HG02870 (cell line): Measurements from ENCODE around the gene ZBTB26.

Experiments used
- ATAC-seq: cut with Tn5 transposase; IDR thresholded peaks from one replicate; pipeline ENCODE4 v1.9.1; 2021; ENCODE audit warnings: mild to moderate bottlenecking, moderate library complexity; ENCODE audit not compliant: unreplicated experiment

ZBTB26 gene, protein sequence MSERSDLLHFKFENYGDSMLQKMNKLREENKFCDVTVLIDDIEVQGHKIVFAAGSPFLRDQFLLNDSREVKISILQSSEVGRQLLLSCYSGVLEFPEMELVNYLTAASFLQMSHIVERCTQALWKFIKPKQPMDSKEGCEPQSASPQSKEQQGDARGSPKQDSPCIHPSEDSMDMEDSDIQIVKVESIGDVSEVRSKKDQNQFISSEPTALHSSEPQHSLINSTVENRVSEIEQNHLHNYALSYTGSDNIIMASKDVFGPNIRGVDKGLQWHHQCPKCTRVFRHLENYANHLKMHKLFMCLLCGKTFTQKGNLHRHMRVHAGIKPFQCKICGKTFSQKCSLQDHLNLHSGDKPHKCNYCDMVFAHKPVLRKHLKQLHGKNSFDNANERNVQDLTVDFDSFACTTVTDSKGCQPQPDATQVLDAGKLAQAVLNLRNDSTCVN

DNA sequence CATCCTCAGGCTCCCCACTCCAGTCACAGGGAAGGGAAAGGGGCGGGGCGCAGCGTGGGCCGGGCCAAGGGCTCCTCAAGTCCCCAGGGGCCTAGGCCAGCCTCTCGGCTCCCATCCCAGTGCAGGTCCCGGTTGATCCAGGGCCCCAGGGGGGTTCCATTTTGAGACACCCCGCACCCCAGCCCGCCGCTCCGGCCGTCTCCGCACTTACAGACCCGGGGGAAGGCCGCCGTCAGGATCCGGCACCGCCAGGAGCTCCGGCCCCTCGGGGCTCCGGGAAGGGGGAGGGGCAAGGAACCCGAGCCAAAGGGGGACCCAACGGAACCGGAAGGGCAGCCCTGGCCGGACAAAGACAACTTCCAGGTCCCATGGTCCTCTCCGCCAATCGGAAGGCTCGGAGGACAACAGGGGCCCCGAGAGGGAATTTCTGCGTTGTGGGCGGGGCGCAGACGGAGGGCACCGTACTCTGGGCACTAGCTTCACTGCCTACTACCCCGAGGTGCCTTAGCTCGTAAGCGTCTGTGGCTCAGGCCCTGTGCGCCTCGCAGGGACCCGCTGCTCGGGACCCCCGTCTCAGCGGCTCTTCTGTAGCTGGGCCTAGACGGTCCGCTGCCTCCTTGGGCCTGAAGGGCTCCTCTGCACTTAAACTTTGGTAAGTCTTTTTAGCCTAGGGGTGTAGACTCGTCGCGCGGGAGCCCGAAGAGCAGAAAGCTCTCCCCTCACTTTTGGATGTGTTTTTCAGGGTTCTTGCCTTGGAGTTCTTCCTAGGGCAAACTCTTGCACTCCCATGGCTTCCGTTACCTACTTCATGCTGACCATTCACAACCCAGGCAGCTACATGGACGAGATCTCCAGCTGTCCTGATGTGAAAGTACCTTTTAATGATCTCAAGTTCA lies at the start of gene ZBTB26:
Gene ZBTB26, minus strand, starts transcription at position 287 of the 896 bp plus-strand sequence. CDS start 11,578 bp downstream, outside the sequence.
- ATAC-seq = peak; percentile 95

DNA sequence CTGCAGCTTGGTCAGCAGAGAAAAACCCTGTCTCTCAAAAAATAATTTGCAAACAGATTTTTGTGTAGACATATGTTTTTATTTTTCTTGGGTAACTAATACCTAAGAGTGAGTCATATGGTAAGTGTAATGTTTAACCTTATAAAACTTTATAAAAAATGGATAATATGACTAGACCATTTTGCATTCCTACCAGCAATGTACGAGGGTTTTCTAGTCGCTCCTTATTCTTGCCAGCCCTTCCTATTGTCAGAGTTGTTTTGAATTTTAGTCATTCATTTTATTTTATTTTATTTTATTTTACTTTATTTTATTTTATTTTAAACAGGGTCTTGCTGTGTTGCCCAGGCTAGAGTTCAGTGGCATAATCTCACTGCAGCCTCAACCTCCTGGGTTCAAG lies 47.3 kb upstream of the ZBTB26 start:
- no peak for ATAC-seq

DNA sequence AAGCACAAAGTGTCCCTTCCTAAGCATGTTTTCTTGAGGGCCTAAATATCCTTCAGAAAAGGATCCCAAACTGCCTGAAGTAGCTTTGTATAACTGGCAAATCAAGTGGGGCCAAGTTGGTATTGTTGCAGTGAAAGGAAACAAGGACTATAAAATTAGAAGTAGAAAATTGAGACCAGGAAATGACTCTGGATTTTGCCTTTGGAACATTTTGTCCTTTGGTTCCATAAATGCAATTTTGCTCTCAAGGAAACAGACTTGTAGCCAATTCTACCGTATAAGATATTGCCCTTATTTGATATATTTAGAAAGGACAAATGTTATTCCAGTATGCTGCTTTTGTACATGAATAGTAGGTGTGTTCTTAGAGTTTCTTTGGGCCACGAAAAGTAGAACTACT lies 43.9 kb upstream of the ZBTB26 start:
- no peak for ATAC-seq

DNA sequence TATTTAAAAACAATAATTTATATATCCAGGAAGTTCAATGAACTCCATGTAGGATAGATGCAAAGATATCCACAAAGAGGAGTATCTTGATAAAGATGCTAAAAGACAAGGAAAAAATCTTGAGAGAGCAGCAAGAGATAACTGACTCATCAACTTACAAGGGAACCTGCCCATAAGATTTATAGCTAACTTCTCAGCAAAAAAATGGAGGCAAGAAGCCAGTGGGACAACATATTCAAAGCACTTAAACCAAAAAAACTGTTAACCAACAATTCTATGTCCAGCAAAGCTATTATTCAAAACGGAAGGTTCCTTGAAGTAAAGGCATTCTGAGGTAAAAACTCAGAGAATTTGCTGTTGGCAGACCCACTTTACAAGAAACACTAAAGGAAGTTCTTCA lies 29.8 kb upstream of the ZBTB26 start:
- no peak for ATAC-seq

DNA sequence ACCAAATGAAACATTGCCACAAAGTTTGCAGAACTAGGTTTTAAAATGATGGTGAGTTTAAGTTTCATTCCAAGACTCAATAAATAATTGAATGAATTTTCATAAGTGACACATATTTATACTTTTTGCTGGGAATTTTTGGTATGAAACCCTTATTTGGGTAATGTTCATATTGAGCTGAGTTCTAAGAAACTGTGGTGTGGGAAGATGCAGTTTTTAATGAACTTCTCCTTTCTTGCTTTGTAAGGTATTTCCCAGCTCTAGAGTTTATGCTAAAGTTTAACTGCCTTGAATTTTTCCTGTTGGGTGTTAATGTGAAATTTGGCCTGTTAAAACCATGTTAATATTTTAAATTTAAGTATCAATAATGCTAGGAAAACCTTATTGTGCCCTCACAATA lies 24.6 kb upstream of the ZBTB26 start:
- ATAC-seq = no peak

DNA sequence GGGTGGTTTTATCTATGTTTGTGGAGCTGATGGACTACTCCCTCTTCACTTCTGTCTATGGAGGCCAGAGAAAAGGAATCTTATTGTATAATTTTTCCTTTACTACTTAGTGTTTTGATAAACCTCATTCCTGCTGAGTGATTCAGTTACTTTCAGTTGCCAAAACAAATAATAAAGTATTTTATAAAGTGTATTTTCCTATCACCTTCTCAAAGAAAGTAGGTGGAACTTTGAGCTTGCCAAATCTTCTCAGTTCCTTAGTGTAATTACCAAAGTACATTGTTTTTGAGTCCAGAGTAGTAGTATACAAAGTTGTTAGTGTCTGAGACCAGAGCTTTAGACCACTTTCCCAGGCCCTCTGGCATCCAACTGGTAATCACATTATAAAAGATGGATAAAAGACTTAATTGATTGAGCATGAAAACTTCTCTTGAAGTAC lies 23.0 kb upstream of the ZBTB26 start:
- no peak for ATAC-seq

DNA sequence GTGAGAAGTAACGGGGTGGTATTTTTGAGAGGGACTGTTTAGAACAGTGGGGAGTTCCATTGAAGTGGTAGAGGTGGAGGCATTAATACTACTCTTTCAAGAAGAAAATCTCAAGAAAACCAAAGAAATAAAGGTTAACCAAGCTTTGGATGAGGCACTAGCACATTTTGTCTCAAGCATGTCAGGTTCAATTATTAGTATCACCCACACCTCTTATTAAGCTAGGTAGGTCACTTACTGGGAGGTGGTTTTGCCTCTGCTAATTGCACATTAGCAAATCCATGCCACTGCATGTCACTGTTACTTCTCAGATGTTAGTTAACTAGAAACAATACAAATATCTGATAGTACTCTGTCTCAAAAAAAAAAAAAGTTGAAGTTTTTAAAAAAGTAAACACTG lies 19.7 kb upstream of the ZBTB26 start:
- ATAC-seq = no peak

DNA sequence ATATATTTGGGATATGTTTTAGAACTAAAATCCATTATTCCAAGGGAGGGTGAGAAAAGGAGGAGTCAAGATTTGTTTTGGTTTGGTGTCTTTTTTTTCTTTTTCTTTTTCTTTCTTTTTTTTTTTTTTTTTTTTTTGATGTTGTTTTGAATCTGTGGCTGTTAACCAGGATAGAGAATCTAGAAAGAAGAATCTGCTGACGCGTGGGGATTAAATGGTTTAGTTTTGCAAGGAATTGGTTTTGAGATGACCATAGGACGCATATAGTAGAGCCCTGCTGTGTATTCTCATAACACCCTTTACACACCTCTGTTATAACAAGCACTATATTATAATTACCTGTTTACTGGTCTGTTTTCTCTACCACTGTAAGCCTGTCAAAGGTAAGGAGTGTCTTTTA lies 19.0 kb upstream of the ZBTB26 start:
- no peak for ATAC-seq

DNA sequence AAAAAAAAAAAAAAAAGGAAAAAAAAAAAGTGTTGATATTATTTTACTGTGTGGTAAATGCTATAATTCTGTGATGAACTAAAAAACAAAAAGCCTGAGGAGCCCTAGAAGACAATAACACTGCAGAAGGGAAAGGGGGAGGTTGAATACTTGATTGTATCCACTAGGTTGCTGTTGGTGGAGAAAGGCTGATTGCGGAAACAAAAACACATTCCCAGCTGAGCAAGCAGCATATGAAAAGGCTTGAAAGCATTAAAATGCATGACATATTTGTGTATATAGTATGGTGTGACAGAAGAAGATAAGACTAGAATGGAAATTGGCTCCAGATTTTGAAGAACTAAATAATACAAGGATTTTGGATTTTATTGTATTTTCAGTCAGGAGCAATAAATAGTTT lies 18.4 kb upstream of the ZBTB26 start:
- ATAC-seq = no peak

DNA sequence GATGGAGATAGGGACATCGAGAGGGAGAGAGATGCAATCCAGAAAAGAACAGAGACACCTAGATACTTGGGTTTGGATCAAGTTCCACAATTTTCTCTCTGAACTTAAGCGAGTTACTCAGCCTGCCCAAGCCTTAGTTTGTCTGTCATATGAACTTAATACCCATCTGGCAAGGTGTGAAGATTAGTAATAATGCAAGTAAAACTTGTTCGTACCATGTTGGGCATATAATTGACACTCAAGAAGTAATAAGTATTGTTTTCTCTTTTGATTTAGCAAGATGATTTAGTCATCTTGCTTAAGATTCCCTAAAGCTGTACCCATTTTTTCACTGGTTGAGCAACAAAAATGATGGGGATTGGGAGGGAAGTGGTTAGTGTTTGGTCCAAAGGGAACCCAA lies 17.0 kb upstream of the ZBTB26 start:
- ATAC-seq = no peak

DNA sequence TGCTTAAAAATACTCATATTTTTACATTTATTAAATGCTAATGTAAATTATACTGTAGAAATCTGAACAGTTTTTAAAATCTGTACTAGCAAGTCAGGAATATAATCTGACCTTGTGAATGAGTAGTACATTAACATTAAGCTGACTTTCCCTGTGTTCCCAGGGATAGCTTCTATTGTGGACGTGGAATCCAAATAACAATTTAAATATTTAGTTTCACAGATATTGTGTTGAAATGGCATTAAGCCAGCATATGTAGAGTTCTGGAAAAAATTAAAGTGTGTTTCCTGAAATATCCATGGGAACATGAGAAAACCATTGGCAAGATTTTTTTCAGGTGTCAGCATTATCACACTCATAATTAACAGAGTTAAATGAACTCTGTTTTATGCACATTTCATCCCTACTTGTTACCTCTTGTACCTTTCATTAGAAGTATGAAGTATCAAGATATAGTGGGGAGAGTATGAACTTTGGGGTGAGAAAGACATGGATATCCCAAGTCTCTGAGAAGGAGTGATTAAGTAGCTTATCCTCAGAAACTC lies 15.2 kb upstream of the ZBTB26 start:
- ATAC-seq = no peak

DNA sequence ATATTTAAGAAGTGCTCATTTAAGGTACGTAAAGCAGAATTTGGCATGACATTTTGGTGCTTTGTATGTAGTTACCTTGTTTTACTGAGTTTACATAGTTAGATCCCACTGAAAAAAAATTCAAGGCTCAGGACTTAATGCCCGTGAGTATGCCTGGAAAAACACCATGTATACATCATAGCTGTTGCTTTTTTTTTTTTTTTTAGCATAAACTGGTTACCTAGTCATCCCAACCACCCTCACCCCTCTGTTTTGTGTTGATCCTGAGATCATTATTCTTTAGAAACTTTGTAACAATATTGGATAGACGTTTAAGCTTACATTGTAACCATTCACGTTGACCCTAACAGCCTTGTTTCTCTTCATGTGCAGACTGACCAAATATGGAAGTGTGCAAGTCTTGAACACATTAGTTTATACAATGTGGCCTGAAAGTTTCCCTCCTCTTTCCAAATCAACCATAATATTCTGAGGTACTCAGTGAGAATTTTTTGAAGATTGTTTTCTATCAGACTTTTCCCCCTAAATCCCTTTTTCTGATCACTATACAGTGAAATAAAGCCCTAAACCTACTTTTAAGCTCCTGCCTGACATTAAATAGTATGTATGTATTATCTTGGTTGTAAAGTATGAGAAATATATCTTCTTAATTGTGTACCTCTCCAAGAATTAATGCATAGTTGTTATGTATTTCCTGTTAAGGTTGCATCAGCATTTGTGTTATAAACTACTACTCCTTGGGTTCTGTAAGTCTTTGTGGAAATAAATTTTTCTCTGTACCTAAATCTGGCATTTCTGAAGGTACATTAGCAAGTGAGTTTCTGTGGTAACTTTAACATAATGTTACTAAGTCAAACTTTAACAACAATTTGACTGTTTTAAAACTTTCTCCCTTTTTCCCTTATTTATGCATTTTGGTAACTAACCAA lies 13.9 kb upstream of the ZBTB26 start:
- no peak for ATAC-seq

DNA sequence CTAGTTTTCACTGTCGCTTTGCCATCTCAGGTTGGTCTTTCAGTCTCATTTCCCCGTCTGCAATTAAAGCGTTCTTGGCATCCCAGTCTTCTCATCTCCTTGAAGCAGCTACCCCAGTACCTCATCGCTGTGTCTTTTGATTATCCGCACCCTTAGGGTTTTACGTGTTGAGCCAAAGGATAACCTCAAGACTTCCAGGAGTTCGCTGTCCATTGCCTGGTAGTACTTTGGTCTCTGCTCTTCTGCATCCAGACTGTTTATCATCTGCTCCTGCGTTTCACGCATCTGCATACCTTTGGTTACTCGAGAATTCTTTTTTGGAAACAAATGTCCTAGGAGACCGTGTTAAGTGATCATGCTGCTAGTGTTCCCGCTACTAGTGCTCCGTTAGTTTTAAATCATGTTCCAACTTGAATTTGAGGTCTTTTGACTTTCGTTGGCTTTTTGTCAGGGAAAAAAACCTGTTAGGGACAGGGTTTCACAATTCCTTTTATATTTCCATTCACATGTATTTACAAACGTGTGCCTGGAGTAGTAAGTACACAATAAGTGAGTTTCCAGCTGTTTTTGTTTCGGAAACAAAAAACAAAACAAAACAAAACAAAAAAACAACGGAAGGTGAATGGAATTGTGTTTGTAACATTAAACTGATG lies 10.4 kb upstream of the ZBTB26 start:
- ATAC-seq = no peak

DNA sequence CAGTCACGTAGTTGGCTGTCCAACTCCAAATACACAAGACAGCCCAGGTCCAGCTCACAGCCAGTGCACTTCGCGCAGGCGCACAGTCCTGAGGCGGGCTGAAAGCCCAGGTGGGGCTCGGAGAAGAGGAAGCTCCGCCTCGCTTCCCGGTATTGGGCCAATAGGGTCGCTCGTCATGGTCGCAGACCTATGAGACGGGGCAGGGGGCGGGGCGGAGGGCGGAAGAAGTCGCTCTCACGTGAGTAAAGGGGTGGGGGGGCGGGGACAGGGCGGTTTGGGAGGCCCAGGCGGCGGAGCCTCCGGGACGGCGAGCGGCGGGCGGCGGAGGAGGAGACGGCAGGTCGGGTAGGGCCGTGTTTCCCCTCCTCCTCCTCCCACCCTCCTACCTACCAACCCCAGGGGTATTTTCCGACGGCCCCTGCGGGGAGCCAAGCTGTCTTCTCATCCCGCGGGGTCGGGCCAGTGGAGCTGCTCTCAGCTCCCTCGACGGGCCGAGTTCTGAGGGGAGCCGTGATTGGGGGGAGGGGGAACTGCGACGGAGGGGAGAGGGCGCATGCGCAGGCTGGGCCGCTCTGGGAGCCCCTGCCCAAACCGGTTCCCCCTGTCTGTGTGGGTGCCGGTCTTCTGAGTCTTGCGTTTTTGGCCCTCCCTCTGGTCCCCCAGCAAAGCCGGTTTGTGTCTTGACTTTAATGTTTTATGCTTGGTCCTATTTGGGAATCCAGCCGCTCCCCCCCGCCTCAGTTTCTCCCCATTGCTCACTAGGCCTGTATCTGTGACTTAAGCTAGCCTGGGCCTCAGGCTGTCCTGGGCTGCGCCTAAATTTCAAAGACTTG lies 9.7 kb upstream of the ZBTB26 start, which contains the start of gene RABGAP1:
Gene RABGAP1, plus strand, starts transcription at position 272 of the 833 bp plus-strand sequence. CDS start 16,040 bp downstream, outside the sequence.
- peak; percentile 98 for ATAC-seq

DNA sequence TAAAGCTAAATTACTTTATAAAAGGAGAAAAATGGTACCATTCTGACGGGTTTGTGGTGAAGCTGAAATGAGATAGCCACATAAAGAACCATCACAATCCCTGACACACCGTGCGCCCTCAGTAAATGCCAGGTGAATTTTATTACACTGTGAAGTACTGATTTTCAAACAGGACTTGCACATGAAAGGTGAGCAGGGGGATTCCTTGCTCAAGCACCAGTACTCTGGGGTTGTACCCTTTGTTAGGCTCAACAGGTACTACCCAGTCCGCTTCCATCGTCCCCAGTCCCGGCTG lies 9.1 kb upstream of the ZBTB26 start:
- no peak for ATAC-seq

DNA sequence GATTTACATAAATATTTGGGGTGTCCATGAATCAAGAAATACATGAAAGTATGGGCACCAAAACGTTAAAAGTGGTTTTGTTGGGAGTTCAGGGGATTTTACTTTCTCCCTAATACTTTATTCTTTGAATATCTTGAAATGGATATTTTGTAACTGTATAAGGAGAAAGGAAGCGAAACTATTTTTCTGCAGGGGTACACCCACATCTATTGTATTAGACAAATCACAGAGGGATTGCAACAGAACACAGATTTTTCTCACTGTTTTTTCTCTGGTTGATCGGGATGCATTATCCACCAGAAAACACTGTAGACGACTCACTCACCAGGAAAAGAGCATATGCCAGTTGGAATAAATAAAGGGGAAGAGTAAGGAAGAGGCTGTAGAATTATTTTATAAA lies 8.3 kb upstream of the ZBTB26 start:
- ATAC-seq = no peak

DNA sequence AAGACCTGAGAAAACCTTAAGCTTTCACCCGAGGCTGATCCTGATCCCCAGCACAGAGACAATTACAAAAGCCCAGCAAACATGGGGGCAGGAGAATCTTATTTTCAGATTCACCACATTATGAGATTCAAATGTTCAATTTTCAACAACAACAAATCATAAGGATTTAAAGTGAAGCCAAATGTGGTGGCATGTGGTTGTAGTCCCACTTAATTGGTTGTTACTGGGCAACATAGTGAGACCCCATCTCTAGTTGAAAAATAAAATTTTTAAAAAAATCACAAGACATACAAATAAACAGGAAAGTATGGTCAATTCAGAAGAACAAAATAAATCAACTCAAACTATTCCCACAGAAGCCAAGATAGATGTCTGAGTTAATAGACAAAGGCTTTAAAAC lies 5.6 kb upstream of the ZBTB26 start:
- no peak for ATAC-seq

DNA sequence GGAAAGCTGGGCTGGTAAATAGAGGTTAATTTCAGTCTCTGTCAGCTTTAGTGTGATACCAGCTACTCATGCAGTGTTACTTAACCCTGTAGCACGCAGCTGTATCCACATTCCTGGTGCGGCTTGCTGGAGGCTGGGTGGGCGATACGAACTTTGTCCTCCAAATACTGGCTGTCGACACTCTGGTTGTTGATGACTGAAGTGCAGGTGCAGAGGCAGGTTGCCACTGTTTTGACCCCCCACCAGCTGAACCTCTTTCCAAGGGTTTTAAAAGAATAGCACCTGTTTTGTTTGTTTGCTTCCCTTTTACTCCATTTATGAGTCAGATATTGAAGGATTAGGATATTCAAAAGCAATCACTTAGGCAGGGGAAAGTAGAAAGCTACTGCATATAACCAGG lies 5.2 kb upstream of the ZBTB26 start:
- no peak for ATAC-seq

DNA sequence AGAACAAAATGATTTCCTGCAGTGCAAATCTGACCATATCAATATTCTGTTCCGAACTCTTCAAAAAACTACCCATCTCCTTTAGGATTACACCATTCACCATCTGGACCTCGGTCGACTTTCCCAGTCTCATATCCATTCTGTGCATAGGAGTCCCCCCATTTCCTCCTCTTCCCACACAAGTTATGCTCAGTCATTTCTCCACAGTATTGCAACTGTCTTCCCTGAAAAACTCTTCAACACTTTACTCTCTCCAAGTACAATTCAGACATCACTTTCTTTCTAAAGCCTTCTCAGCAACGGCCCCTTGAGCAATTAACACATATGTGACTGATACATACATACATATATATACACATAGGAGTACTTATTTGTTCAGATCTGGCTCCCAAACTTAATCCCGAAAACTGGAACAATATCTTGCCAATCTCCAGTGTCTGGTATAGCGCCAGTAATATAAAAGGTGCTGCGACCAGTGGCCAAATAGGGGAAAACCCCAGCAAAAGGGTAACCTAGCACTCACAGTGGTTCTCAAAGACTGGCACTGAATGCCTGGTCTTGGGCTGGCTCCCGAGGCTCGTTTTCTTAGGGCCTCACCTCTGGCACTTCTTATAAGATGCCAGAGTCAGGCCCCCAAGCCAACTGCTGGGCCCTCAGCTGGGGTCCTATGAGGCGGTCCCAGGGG lies 629 bp downstream of the ZBTB26 start:
- ATAC-seq = peak; percentile 19
